ENCODE data around the gene TMEM203. TPM values are rescaled to one million over a fixed set of nuclear protein-coding genes. Genes with fewer than 3 reads are reported as not detected.
A peak's percentile ranks its signal among the peaks of the same experiment; 100 is the strongest.

The TMEM203 gene
- total and polyA plus RNA-seq, 2 of the 13 experiments (the other 11 are each of a cell fraction or from before 2014, with no cell fraction given) = 23.4 to 36.7 TPM

DNA sequence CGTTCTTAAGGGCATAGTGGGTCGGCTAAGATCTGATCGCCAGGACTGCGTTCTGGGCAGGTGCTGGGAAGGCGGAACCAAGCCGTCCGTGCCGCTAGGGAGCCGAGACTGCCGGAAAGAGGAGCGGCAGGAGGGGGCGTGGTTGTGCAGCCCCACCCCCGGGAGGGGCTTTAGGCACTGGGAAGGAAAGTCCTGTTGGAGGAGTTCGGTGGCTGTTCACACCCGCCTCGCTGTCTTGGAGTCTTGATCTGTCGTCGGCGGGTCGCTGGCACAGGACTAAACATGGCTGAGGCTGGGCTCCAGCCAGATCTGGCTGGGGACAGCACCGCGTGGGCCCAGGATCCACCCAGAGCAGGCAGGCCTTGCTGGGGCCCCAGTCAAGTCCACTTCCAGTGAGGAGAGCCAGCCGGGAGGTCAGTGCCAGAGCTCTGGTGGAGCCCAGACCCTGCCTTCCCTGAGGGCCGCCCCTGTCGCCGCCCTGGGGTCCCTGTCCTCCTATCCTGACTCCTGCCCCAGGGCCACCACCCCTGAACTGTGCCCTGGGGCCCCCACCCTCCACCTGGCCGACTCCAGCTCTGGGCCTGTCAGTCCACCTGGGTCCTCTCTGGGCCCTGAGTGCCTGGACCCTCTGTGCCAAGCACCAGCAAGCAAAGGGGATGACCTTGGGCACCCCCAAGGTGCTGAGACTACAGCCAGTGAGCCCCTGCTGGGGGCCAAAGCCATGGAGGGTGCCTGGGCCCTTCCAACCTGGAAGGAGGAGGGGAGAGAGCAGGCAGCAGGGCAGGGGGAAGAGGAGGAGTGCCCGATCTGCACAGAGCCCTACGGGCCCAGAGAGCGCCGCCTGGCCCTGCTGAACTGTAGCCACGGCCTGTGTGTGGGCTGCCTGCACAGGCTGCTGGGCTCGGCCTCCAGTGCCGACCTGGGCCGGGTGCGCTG, 12.1 kb upstream of the TMEM203 start (continued):
- TF ChIP-seq, protein P1, sequence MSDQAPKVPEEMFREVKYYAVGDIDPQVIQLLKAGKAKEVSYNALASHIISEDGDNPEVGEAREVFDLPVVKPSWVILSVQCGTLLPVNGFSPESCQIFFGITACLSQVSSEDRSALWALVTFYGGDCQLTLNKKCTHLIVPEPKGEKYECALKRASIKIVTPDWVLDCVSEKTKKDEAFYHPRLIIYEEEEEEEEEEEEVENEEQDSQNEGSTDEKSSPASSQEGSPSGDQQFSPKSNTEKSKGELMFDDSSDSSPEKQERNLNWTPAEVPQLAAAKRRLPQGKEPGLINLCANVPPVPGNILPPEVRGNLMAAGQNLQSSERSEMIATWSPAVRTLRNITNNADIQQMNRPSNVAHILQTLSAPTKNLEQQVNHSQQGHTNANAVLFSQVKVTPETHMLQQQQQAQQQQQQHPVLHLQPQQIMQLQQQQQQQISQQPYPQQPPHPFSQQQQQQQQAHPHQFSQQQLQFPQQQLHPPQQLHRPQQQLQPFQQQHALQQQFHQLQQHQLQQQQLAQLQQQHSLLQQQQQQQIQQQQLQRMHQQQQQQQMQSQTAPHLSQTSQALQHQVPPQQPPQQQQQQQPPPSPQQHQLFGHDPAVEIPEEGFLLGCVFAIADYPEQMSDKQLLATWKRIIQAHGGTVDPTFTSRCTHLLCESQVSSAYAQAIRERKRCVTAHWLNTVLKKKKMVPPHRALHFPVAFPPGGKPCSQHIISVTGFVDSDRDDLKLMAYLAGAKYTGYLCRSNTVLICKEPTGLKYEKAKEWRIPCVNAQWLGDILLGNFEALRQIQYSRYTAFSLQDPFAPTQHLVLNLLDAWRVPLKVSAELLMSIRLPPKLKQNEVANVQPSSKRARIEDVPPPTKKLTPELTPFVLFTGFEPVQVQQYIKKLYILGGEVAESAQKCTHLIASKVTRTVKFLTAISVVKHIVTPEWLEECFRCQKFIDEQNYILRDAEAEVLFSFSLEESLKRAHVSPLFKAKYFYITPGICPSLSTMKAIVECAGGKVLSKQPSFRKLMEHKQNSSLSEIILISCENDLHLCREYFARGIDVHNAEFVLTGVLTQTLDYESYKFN (CRISPR knock-in tag; conservative IDR thresholded peaks at IDR 0.05) = no peak
- no peak for TF ChIP-seq ZNF564 (CRISPR knock-in tag; IDR thresholded peaks at IDR 0.05)
- TF ChIP-seq, protein P2, sequence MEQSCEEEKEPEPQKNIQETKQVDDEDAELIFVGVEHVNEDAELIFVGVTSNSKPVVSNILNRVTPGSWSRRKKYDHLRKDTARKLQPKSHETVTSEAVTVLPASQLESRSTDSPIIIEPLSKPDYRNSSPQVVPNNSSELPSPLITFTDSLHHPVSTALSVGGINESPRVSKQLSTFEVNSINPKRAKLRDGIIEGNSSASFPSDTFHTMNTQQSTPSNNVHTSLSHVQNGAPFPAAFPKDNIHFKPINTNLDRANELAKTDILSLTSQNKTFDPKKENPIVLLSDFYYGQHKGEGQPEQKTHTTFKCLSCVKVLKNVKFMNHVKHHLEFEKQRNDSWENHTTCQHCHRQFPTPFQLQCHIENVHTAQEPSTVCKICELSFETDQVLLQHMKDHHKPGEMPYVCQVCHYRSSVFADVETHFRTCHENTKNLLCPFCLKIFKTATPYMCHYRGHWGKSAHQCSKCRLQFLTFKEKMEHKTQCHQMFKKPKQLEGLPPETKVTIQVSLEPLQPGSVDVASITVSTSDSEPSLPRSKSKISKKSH (CRISPR knock-in tag; IDR thresholded peaks at IDR 0.05; ENCODE audit: borderline replicate concordance) = 0 out of 2 replicates have a peak, but pooled peaks have one; percentile 13
- TF ChIP-seq ZNF510 (CRISPR knock-in tag; IDR thresholded peaks at IDR 0.05; ENCODE audit: low read depth) = no peak
- TF ChIP-seq, protein P3, sequence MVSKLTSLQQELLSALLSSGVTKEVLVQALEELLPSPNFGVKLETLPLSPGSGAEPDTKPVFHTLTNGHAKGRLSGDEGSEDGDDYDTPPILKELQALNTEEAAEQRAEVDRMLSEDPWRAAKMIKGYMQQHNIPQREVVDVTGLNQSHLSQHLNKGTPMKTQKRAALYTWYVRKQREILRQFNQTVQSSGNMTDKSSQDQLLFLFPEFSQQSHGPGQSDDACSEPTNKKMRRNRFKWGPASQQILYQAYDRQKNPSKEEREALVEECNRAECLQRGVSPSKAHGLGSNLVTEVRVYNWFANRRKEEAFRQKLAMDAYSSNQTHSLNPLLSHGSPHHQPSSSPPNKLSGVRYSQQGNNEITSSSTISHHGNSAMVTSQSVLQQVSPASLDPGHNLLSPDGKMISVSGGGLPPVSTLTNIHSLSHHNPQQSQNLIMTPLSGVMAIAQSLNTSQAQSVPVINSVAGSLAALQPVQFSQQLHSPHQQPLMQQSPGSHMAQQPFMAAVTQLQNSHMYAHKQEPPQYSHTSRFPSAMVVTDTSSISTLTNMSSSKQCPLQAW (CRISPR knock-in tag; IDR thresholded peaks at IDR 0.05) = peak; percentile 33; the same call in 1 of the 2 replicates
- TF ChIP-seq HNRNPLL (IDR thresholded peaks at IDR 0.05; ENCODE audit: low read depth, low read length, poor library complexity, severe bottlenecking) = peak; percentile 69
- TF ChIP-seq, protein P4, sequence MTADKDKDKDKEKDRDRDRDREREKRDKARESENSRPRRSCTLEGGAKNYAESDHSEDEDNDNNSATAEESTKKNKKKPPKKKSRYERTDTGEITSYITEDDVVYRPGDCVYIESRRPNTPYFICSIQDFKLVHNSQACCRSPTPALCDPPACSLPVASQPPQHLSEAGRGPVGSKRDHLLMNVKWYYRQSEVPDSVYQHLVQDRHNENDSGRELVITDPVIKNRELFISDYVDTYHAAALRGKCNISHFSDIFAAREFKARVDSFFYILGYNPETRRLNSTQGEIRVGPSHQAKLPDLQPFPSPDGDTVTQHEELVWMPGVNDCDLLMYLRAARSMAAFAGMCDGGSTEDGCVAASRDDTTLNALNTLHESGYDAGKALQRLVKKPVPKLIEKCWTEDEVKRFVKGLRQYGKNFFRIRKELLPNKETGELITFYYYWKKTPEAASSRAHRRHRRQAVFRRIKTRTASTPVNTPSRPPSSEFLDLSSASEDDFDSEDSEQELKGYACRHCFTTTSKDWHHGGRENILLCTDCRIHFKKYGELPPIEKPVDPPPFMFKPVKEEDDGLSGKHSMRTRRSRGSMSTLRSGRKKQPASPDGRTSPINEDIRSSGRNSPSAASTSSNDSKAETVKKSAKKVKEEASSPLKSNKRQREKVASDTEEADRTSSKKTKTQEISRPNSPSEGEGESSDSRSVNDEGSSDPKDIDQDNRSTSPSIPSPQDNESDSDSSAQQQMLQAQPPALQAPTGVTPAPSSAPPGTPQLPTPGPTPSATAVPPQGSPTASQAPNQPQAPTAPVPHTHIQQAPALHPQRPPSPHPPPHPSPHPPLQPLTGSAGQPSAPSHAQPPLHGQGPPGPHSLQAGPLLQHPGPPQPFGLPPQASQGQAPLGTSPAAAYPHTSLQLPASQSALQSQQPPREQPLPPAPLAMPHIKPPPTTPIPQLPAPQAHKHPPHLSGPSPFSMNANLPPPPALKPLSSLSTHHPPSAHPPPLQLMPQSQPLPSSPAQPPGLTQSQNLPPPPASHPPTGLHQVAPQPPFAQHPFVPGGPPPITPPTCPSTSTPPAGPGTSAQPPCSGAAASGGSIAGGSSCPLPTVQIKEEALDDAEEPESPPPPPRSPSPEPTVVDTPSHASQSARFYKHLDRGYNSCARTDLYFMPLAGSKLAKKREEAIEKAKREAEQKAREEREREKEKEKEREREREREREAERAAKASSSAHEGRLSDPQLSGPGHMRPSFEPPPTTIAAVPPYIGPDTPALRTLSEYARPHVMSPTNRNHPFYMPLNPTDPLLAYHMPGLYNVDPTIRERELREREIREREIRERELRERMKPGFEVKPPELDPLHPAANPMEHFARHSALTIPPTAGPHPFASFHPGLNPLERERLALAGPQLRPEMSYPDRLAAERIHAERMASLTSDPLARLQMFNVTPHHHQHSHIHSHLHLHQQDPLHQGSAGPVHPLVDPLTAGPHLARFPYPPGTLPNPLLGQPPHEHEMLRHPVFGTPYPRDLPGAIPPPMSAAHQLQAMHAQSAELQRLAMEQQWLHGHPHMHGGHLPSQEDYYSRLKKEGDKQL (CRISPR knock-in tag; IDR thresholded peaks at IDR 0.05; ENCODE audit: low read depth) = no peak
- no peak for TF ChIP-seq HDAC6 (IDR thresholded peaks at IDR 0.05; ENCODE audit: low read depth, low read length)
- no peak for TF ChIP-seq ZNF549 (CRISPR knock-in tag; IDR thresholded peaks at IDR 0.05)
- TF ChIP-seq ZNF781 (CRISPR knock-in tag; IDR thresholded peaks at IDR 0.05; ENCODE audit: borderline replicate concordance, not compliant biosample characterization) = no peak
- TF ChIP-seq ZBTB42 (CRISPR knock-in tag; IDR thresholded peaks at IDR 0.05) = no peak
- TF ChIP-seq, protein P5, sequence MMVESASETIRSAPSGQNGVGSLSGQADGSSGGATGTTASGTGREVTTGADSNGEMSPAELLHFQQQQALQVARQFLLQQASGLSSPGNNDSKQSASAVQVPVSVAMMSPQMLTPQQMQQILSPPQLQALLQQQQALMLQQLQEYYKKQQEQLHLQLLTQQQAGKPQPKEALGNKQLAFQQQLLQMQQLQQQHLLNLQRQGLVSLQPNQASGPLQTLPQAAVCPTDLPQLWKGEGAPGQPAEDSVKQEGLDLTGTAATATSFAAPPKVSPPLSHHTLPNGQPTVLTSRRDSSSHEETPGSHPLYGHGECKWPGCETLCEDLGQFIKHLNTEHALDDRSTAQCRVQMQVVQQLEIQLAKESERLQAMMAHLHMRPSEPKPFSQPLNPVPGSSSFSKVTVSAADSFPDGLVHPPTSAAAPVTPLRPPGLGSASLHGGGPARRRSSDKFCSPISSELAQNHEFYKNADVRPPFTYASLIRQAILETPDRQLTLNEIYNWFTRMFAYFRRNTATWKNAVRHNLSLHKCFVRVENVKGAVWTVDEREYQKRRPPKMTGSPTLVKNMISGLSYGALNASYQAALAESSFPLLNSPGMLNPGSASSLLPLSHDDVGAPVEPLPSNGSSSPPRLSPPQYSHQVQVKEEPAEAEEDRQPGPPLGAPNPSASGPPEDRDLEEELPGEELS (CRISPR knock-in tag; IDR thresholded peaks at IDR 0.05) = no peak
